ENCODE measurements around the gene CYSTM1.

Gene CYSTM1

GRCh38 chr5:140207250-140207964, 32.4 kb downstream of the CYSTM1 start:
- no peak for DNase-seq (ENCODE audit: low read depth in 2 of 2)

DNA sequence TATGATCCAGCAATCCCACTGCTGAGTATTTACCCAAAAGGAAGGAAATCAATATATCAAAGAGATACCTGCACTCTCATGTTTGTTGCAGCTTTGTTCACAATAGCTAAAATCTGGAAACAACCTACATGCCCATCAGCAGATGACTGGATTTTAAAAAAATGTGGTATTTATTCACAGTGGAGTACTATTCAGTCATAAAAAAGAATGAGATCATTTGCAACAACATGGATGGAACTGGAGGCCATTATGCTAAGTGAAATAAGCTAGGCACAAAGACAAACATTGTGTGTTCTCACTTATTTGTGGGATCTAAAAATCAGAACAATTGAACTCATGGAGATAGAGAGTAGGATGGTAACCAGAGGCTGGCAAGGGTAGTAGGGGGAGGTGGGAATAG, 33.1 kb downstream of the CYSTM1 start:
- DNase-seq (ENCODE audit: low read depth in 2 of 2) = no peak

GRCh38 chr5:140213370-140213983, 38.5 kb downstream of the CYSTM1 start:
- no peak for DNase-seq (ENCODE audit: low read depth in 2 of 2)

GRCh38 chr5:140214831-140215230, 39.8 kb downstream of the CYSTM1 start:
- DNase-seq (ENCODE audit: low read depth in 2 of 2) = no peak

- DNase-seq (ENCODE audit: low read depth in 2 of 2) = no peak
These were observed 40.3 kb downstream of the CYSTM1 start for GRCh38 chr5:140215276-140215675.

DNA sequence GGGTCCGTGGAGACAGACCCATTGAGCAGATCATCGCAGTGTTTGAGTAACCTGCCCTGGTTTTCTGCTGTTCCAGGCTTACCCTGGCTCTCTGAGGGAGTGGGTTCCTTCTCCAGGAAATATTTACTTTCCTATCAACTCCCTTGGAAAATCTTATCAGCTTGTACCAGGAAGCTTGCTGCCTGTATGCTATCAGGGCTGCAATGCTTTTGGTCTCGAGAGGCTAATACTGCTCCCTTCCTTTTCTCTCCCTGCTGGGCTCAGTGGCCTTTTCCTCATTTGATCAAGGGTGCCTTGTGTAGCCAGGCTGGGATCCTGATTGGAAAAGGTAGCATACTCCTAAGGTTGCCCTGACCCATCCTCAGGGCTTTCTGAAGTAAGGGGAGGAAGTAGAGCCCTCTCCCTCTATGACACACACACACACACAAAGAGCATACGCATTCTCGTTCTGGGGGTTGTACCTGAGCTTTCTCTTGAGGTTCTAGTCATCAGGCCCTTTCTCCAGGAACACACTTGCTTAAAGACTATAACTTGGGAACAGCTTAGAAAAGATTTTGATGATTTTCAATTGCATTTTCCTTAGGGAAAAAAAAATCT, 41.6 kb downstream of the CYSTM1 start:
- DNase-seq (ENCODE audit: low read depth in 2 of 2) = no peak

DNA sequence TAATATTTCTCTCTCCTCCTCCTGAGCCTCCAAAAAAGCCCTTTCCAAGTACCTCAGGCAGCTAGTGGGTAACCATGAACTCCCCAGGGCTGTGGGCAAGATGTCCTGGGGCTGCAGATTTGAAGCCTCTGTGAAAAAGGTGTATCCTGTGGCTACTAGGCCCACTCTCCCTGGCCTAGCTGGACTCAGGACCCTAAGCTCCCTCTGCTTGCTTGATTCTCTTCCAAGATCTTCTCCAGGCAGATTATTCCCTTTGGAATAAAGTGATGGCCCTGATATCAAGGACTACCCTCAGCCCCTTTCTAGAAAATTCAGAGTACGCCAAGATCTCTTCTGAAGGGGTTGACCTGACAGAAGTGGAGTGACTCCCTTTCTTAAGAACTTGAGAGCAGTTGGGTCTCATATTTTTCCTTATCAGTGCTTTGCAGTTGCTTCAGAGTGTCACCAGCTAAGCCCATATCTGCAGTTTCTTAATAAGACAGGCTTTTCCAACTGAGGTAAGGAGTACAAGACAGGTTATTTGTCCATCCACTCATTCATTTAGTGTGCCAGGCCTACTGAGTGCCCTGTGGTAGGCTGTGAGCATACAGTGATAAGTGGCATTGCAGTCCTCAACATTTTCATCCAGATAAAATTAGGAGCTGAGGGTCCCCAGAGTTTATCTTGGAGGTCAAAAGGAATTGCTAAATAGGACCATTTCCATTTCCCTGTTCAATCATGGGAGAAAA, 42.5 kb downstream of the CYSTM1 start:
- DNase-seq (ENCODE audit: low read depth in 2 of 2) = no peak

DNA sequence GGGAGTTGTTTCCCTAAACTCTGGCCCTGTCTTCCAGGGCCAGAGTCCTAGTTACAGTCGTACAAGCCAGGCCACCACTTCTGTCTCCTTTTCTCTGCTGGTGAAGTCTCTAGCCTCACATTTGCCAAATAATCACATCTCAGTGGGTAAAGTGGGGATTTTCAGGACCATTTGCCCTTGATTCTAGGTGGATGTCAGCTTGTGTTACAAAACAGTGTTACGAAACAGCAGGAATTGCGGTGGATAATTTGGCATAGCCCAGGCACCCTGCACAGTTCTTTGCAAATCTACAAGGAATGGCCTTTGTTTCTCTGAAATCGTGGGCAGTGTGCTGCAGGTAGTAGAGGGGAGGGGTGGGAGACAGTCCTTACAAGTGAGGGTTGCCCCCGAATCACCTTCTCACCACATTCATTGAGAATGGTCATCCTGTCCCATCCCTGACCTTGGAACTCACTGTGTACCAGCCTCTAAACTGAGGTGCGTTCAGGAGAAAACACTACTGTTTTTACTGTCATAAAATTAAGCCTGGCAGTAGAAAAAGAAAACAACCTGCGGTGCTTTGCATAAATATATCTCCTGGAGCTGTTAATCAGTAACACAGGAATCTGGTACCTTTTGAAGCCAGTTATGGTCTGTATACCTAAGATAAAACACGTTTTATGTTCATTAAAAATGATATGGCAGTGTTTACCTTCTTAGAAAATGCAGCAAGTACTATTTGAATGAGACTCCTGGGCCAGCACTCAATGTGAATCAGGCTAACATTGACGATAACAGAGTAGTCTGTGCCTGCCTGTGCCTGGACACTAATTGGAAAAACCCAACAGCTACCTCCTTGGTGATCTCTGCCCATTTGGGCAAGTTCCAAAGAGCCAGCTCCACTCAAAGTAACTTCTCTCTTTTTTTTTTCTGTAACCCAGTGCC, 44.3 kb downstream of the CYSTM1 start:
- DNase-seq (ENCODE audit: low read depth in 2 of 2) = no peak

- DNase-seq (ENCODE audit: low read depth in 2 of 2) = no peak
These were observed 45.2 kb downstream of the CYSTM1 start for GRCh38 chr5:140220032-140220697.

DNA sequence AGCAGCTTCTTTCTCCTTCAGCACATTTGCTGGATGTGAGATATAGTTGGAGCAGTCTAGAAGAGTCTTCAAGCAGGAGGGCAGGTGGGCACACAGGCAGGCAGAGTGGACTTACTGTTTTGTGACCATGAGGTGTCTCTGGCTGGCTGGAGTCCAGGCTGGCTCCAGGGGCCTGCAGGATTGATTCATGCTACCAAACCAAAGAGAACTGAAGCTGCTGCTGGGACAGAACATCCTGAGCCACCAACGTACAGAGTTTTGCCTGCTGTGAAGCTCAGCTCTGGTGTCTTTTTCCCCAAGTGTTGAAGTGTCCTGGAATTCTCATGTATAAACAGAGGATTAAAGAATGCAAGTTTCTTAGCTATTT, 45.7 kb downstream of the CYSTM1 start:
- DNase-seq (ENCODE audit: low read depth in 2 of 2) = no peak

DNA sequence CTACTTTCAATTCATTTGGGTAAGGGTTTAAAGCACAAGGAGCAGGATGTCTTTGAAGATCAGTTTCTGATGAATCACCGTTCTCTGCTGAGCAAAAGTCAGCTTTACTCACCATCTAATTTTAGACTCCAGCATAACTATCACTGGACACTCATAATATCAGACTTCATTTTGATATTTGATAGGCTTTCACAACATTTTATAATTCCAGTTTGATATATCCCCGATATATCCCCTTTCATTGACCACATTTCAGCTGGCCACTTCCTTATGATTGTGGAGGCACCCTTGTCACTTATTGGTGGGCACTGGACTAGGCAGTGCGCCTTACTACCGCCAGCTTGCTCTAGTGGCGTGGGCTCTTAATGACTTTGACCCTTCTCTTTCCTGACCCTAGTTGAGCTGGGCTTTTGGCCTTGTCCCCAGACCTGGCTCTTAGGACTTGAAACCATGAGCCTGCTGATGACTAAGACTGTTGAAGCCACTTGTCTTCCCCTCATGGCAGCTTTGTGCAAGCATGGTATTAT, 46.8 kb downstream of the CYSTM1 start:
- DNase-seq (ENCODE audit: low read depth in 2 of 2) = no peak

DNA sequence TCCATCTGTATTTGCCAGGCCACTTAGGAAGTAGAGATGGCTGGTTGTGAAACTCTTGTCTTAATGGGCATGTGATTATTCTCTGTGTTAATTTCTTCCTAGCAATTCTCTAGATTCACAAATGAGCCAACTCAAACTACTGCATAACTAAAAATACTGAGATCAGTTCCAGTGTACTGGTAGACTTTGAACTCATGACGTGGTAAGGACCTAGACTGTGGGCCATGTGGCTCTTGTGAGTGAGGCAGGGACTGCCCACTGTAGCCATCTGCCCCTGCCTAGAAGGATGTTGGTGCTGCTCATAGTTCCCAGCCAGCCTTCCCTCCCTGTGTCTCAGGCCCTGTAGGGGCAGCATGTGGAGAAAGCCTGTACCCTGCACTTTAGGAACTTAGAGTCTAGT, 47.4 kb downstream of the CYSTM1 start:
- DNase-seq (ENCODE audit: low read depth in 2 of 2) = no peak

DNA sequence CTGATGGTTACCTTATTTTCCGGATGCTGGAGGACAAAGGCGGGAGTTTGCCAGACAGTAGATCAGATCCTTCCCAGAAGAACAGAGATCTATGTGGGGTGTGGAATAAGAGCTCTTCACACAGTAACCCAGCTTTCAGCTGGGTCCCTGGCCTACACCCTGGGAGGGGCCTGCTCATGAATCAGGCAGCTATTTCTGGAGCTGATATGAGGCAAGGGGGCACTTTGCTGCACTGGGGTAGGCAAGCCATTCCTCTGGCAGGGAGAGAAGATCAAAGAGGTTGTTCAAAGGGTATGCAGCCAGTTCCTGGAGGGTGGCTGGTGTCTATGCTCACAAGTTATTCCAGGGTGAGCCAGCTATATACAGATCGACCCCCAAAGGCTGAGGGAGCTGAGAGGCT, 48.6 kb downstream of the CYSTM1 start:
- no peak for DNase-seq (ENCODE audit: low read depth in 2 of 2)

DNA sequence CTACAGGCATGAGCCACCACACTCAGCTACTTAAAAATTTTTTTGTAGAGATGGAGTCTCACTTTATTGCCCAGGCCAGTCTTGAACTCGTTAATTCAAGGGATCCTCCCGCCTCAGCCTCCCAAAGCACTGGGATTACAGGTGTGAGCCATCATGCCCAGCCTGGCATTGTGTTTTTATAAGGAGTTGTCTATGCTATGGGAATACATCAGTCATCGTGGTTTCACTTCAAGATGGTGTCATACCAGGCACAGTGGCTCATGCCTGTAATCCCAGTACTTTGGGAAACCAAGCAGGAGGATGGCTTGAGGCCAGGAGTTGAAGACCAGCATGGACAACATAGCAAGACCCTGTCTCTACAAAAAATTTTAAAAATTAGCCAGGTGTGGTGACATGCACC, 49.7 kb downstream of the CYSTM1 start:
- DNase-seq (ENCODE audit: low read depth in 2 of 2) = no peak

GRCh38 chr5:140225396-140225795, 50.4 kb downstream of the CYSTM1 start:
- DNase-seq (ENCODE audit: low read depth in 2 of 2) = no peak

- no peak for DNase-seq (ENCODE audit: low read depth in 2 of 2)
These were observed 52.1 kb downstream of the CYSTM1 start for GRCh38 chr5:140227046-140227445.

DNA sequence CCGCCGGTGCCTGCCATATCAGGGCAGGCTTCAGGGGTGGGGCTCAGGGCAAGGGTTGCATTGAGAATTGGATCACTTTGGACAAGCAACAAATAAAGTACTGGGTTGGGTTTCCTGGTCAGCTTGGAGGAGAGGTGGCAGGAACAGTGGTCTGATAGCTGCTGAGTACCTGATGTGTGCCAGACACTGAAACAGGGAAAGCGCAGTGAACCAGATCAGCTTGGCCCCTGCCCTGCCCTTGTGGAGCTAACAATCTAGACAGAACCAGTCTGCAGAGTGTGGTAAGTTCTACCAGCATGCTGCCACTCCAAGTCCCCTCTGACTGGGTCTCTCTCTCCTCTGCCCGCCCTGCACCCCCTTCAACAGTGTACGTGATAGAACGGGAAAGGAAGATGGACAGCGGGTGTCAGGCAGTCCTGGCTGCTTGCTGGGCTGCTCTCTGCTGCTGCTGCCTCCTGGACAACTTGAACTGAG, 53.4 kb downstream of the CYSTM1 start:
- no peak for DNase-seq (ENCODE audit: low read depth in 2 of 2)

- DNase-seq (ENCODE audit: low read depth in 2 of 2) = no peak
These were observed 55.4 kb downstream of the CYSTM1 start for GRCh38 chr5:140230373-140230772.

- DNase-seq (ENCODE audit: low read depth in 2 of 2) = no peak
These were observed 57.7 kb downstream of the CYSTM1 start for GRCh38 chr5:140232731-140233130.

GRCh38 chr5:140234377-140234989, 59.5 kb downstream of the CYSTM1 start:
- no peak for DNase-seq (ENCODE audit: low read depth in 2 of 2)
